Thyroid gland (tissue), 4 donors: Measurements from ENCODE around the gene MGME1.

ENCODE experiments used
- CTCF ChIP-seq, 6 experiments: fragments of 200-600 bp in 3 of 6; fragments of 450-650 bp in 3 of 6; sonication (generic) in 3 of 6; IDR thresholded peaks; one replicate each; pipeline ENCODE4 v1.5.1; 2016 to 2019; ENCODE audit warnings: antibody characterized with exemption in 6 of 6, mild to moderate bottlenecking in 2 of 6, inconsistent platforms in 1 of 6, moderate library complexity in 1 of 6
- POLR2A ChIP-seq, 2 donors: fragments of 450-650 bp; IDR thresholded peaks; one replicate each; pipeline ENCODE4 v1.6.1; 2017; ENCODE audit warnings: antibody characterized with exemption in 2 of 2, mild to moderate bottlenecking in 2 of 2, moderate library complexity in 1 of 2

DNA sequence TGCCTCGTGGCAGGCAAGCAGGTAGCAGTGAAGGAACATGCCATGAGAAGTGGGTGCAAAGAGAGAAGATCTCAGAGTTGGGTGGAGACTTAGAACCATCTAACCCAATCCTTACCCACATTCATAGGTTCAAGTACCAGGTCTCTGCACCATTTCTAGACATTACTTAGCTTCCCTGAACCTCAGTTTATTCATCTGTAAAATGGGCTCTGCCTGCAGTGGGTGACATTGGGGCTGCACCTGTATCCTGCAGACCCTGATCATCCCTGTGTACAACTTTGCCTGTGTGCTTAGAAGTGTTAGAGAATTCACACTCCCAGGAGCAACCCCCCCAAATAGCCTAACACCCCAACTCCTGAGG is 42.9 kb upstream of the MGME1 start:
- TF ChIP-seq CTCF (IDR thresholded peaks at IDR 0.05) (no peak), POLR2A (IDR thresholded peaks at IDR 0.05) (no peak)
